ENCODE results near the gene PLA2G2F. TPM values are rescaled to one million over a fixed set of nuclear protein-coding genes. Genes with fewer than 3 reads are reported as not detected.

PLA2G2F gene
- total and polyA plus RNA-seq, 2 donors (not counting 3 experiments of a cell fraction or from before 2014, with no cell fraction given): not detected

DNA sequence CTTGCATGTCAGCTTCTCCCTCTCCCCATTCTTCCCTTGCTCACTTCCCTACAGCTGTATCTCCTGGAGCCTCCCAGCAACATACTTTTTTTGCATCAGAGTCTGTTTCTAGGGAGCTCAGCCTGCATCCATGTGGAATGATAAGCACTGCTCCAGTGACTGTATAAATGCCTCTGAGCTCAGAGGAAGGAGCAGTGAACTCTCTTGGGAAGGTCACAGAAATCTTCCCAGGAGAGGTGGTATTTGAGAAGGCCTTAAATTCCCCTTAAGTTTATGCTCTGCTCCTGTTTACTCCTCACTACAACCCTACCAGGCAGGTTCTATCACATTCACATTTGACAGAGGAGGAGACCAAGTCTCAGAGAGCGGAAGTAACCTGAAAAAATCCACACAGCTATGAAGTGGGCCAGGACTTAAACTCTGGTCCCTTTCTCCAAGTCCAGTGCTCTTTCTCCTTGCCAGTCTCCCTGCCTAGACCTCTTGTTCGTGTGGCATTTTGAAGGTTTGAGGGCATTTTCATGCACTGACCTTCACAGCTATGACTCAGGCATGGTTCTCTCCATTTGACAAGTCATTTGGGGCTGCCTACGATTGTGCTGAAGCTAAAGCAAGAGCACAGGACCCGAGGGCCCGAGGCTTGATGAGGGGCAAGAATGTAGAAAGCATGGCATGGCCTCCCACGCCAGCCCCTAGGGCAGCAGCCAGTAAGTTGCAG is 41.2 kb downstream of the PLA2G2F start:
- no peaks in the 10 kb centered on the region for H4K20me1 ChIP-seq (replicated peaks; ENCODE audit: control insufficient read depth, extremely low read depth, insufficient read depth, low read length)
- dilution Hi-C loops (cut with MboI; ENCODE audit: extremely low pct_ligation_motif_present, low sequenced_read_pairs): no loop called here
- H3K79me2 ChIP-seq (ENCODE audit: control insufficient read depth, insufficient read depth, low read length): no peaks in the 10 kb centered on the region
- TF ChIP-seq EZH2 (IDR thresholded peaks at IDR 0.05; ENCODE audit: borderline replicate concordance, low read depth, low read length, severe bottlenecking): no peak
- no peak for TF ChIP-seq POLR2A (IDR thresholded peaks at IDR 0.05; ENCODE audit: low read depth, low read length)
- no peak for TF ChIP-seq POLR2AphosphoS5 (IDR thresholded peaks at IDR 0.05; ENCODE audit: insufficient read depth, low read depth, low read length)
- TF ChIP-seq, protein P1, sequence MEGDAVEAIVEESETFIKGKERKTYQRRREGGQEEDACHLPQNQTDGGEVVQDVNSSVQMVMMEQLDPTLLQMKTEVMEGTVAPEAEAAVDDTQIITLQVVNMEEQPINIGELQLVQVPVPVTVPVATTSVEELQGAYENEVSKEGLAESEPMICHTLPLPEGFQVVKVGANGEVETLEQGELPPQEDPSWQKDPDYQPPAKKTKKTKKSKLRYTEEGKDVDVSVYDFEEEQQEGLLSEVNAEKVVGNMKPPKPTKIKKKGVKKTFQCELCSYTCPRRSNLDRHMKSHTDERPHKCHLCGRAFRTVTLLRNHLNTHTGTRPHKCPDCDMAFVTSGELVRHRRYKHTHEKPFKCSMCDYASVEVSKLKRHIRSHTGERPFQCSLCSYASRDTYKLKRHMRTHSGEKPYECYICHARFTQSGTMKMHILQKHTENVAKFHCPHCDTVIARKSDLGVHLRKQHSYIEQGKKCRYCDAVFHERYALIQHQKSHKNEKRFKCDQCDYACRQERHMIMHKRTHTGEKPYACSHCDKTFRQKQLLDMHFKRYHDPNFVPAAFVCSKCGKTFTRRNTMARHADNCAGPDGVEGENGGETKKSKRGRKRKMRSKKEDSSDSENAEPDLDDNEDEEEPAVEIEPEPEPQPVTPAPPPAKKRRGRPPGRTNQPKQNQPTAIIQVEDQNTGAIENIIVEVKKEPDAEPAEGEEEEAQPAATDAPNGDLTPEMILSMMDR (IDR thresholded peaks at IDR 0.05; ENCODE audit: extremely low read depth in 1 of 2, insufficient read depth in 1 of 2, low read depth in 1 of 2, low read length in 2 of 2): no peak
- TF ChIP-seq, protein P2, sequence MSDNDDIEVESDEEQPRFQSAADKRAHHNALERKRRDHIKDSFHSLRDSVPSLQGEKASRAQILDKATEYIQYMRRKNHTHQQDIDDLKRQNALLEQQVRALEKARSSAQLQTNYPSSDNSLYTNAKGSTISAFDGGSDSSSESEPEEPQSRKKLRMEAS (IDR thresholded peaks at IDR 0.05; ENCODE audit: insufficient read depth, insufficient read length): no peak
- no peak for TF ChIP-seq JUN (IDR thresholded peaks at IDR 0.05; ENCODE audit: borderline replicate concordance, insufficient read depth, insufficient read length, low read depth)
- TF ChIP-seq FOS (IDR thresholded peaks at IDR 0.05; ENCODE audit: borderline replicate concordance, insufficient read depth, low read length): no peak
- H3K27me3 ChIP-seq (ENCODE audit: control insufficient read depth in 2 of 2, insufficient read depth in 2 of 2, low read length in 2 of 2): peaks cover 4 to 8% of the 10 kb centered on the region in 2 experiments
- no peak overlapping the region for H3K9ac ChIP-seq (replicated peaks; ENCODE audit: extremely low read depth, insufficient read depth, low read length)
- peaks cover under 1% of the 10 kb centered on the region for H3K4me1 ChIP-seq (ENCODE audit: control insufficient read depth, extremely low read depth, insufficient read depth, low read length)
- H2AFZ ChIP-seq (ENCODE audit: low read depth, low read length): no peak overlapping the region
- FAIRE-seq (no peak), DNase-seq (ENCODE audit: low read depth, low spot score) (no peak)
- no TSS peak for BruUV-seq (replicated peaks)
- POLR2A ChIA-PET: no interaction called here
- CTCF ChIA-PET: interaction anchor here (1.1 to 2.9 kb wide), 6 partner anchors 9 to 315 kb away, joined by 3 to 16 read pairs (median 4); no protein-coding TSS in a partner anchor
- H3K36me3 ChIP-seq (ENCODE audit: control insufficient read depth in 2 of 2, extremely low read depth in 1 of 2, insufficient read depth in 2 of 2, low read length in 2 of 2): no peaks in the 10 kb centered on the region
- no peak overlapping the region for H3K27ac ChIP-seq (ENCODE audit: insufficient read depth, low read depth, low read length)
- no peak overlapping the region for H3K4me2 ChIP-seq (ENCODE audit: insufficient read depth, low read length)
- no peaks in the 10 kb centered on the region for H3K9me1 ChIP-seq (replicated peaks; ENCODE audit: control insufficient read depth, extremely low read depth, insufficient read depth, low read length)
- H3K9me3 ChIP-seq (replicated peaks; ENCODE audit: control insufficient read depth, insufficient read depth, low read length): no peaks in the 10 kb centered on the region
- intact Hi-C loops (cut with micrococcal nuclease): no loop called here
- H3K4me3 ChIP-seq (replicated peaks in 1 of 3; ENCODE audit: insufficient read depth in 1 of 3, low read depth in 1 of 3, low read length in 3 of 3): no peak overlapping the region

All from endothelial cell of umbilical vein (primary cell).